Measurements from ENCODE around the gene GRID2.
"Not testable (repeated sequence)": the region's sequence is repeated elsewhere in the genome, so short reads cannot be mapped to it uniquely, and the experiment has no call there.

The GRID2 gene

GRCh38 chr4:92406488-92406887 is 102.7 kb downstream of the GRID2 start:
- TF ChIP-seq CTCF (IDR thresholded peaks at IDR 0.05; ENCODE audit: low read depth, low read length, missing control alignments), result no peak
- DNase-seq (ENCODE audit: extremely low read depth, low read depth), result no peak

GRCh38 chr4:92421920-92422319 is 118.2 kb downstream of the GRID2 start:
- no peak for DNase-seq (ENCODE audit: extremely low read depth, low read depth)
- H3K4me3 ChIP-seq (replicated peaks; ENCODE audit: low read depth, low read length), result no peak overlapping the region
- TF ChIP-seq CTCF (IDR thresholded peaks at IDR 0.05; ENCODE audit: low read depth, low read length, missing control alignments), result no peak

More at GRCh38 chr4:92406488-92406887, 102.7 kb downstream of the GRID2 start:
- H3K4me3 ChIP-seq (replicated peaks; ENCODE audit: low read depth, low read length), result no peak overlapping the region

GRCh38 chr4:92433272-92433758 is 129.5 kb downstream of the GRID2 start:
- no peak overlapping the region for H3K4me3 ChIP-seq (replicated peaks; ENCODE audit: low read depth, low read length)
- TF ChIP-seq CTCF (IDR thresholded peaks at IDR 0.05; ENCODE audit: low read depth, low read length, missing control alignments), result no peak
- no peak for DNase-seq (ENCODE audit: extremely low read depth, low read depth)

DNA sequence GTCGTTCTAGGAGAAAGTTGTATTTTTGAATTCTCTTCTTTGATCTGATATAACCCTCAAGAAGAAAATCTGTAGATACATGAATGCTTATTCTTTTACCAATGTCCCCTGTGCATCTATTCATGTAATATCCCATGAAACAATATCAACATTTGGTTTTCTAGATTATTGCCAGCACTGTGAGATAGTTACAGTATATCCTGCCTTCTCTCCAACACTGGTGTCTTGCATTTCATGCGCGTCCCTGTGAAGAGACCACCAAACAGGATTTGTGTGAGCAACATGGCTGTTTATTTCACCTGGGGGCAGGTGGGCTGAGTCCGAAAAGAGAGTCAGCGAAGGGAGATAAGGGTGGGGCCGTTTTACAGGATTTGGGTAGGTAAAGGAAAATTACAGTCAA is 135.0 kb downstream of the GRID2 start:
- not testable (repeated sequence) for H3K4me3 ChIP-seq (replicated peaks; ENCODE audit: low read depth, low read length); DNase-seq (ENCODE audit: extremely low read depth, low read depth)

GRCh38 chr4:92442131-92442530 is 138.4 kb downstream of the GRID2 start:
- not testable (repeated sequence) for DNase-seq (ENCODE audit: extremely low read depth, low read depth); H3K4me3 ChIP-seq (replicated peaks; ENCODE audit: low read depth, low read length)

GRCh38 chr4:92444143-92444843 is 140.5 kb downstream of the GRID2 start:
- DNase-seq (ENCODE audit: extremely low read depth, low read depth); H3K4me3 ChIP-seq (replicated peaks; ENCODE audit: low read depth, low read length): not testable (repeated sequence)

- no peak for TF ChIP-seq CTCF (IDR thresholded peaks at IDR 0.05; ENCODE audit: low read depth, low read length, missing control alignments)
- no peak for DNase-seq (ENCODE audit: extremely low read depth, low read depth)
- no peak overlapping the region for H3K4me3 ChIP-seq (replicated peaks; ENCODE audit: low read depth, low read length)
Observed at GRCh38 chr4:92445127-92445526, 141.4 kb downstream of the GRID2 start.

DNA sequence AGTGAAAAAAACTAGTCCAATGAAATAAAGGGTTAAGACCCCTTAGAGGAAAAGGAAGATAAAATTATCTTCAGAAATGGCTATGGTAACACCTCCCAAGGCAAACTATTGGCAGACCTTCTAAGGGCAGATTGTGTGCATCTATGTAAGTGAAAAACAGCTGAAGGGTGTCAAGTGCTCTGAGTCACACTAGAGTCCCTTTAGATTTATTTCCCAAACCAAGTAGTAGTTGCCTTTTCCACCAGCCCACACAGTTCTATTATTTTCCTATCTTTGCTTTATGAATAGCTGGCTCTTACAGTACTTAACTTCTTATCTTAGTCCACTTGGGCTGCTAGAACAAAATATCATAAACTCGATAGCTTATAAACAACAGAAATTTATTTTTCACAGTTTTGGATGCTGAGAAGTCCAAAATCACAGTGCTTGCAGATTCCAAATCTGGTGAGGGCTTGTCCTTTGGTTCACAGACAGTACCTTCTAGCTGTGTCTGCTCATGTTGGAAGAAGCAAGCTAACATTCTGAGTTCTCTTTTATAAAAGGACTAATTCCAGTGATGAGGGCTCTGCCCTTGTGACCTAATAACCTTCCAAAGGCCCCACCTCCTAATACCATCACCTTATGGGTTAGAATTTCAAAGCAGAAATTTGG is 143.6 kb downstream of the GRID2 start:
- H3K4me3 ChIP-seq (replicated peaks; ENCODE audit: low read depth, low read length), result no peak overlapping the region
- no peak for TF ChIP-seq CTCF (IDR thresholded peaks at IDR 0.05; ENCODE audit: low read depth, low read length, missing control alignments)
- DNase-seq (ENCODE audit: extremely low read depth, low read depth), result no peak

GRCh38 chr4:92448176-92448575 is 144.4 kb downstream of the GRID2 start:
- DNase-seq (ENCODE audit: extremely low read depth, low read depth); H3K4me3 ChIP-seq (replicated peaks; ENCODE audit: low read depth, low read length): not testable (repeated sequence)
